HG03280 (cell line): ENCODE data around the gene MEGF11.

Experiments used
- ATAC-seq: cut with Tn5 transposase; IDR thresholded peaks from one replicate; pipeline ENCODE4 v1.9.1; 2021; ENCODE audit warnings: mild to moderate bottlenecking, moderate library complexity; ENCODE audit not compliant: unreplicated experiment

MEGF11 gene

DNA sequence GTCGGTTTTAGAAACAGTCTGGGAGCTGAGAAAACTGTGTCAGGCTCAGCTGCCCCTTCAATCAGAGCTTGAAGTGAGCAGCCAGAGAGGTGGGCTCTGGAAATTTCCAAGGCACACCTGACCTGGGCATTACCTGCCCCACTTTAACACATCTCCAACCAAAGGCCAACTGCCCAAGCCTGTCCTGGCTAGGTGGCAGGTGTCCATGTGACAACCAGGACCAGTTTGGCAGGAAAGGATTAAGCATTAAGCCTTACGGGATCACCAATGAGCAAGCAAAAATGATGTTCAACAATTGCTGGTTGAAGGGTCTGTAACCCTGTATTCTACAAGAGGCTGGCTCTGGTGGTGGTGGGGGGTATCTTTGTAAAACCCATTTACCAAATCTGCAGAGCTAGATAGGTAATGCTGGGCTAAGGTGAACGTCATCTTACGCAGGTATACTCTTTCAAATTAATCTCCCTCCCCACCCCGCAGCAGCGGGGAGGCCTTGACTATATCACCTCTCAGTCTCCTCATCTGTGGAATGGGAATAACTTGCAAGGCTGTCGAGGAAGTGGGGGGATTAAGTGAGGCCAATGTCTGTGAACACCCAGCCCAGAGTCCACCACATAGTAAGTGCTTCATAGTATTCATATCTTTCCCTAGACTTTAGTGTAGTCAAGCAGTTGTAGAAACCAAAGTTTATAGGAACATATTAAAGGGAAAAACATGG is 183.2 kb downstream of the MEGF11 start:
- no peak for ATAC-seq

DNA sequence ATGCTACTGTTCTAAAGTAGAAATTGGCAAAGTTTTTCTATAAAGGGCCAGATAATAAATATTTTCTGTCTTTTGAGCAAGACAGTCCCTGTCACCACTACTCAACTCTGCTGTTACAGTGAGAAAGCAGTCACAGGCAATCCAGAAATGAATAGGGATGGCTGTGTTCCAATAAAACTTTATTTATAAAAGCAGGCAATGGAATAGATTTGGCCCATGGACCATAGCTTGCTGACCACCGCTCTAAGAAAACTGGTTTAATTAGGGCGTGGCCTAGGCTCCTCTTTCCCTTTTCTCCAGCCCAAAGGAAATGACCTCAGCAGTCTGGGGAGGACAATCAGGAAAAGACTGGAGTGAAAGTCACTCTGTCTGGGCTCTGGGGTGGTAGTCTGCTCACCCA is 183.8 kb downstream of the MEGF11 start:
- ATAC-seq, result no peak

DNA sequence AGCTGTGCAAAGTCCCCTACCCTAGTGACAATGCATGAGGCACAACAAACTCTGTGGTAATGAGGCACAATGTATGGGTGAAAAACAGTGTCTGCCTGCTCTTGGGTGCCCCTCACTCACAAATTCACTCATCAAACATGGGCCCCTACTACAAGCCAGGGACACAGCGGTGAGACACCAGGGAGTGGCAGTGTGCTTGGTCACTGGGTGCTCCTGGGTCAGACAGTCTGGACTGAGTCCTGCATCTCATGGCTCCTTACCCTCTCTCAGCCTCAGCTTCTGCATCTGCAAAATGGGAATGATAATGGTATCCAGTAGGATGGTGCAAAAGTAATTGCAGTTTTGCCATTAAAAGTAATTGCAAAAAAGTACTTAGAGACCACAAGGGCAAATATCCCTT is 184.7 kb downstream of the MEGF11 start:
- no peak for ATAC-seq

DNA sequence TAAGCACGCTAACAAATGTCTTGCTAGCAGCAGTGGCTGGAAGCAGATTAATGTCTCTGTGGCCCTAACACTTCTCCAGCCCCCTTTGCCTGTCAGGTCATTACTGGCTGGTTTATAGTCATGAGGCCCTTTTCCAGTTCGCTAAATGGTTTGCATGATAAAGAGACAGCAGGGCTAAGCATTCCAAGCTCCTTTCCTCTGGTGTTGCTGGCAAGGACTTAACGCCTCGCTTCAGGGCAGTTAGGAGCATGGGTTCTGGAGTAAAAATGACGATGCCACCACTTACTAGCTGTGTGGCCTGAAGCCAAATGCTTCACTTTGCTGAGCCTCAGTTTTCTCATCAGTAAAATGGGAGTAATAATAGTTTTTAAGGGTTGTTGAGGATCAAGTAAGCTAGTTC is 185.9 kb downstream of the MEGF11 start:
- ATAC-seq, result no peak

DNA sequence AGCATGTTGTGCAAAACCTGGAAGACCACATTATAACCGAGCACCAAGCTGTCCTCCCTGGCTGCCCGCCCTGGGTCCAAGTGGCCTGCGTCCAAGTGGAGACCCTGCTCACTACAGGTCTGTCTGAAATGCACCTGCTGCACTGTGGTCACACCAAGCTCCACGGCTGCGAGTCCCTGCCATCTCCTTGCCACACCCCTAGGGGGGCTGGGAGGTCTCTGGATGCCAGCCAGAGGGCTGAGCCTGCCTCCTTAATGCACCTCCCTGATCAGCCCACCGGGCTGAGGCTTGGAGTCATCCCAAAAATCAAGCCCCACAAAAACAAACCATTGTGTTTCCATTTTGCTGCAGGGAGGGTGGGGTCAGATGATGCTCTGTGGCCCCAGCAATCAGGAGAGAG is 187.1 kb downstream of the MEGF11 start:
- no peak for ATAC-seq

DNA sequence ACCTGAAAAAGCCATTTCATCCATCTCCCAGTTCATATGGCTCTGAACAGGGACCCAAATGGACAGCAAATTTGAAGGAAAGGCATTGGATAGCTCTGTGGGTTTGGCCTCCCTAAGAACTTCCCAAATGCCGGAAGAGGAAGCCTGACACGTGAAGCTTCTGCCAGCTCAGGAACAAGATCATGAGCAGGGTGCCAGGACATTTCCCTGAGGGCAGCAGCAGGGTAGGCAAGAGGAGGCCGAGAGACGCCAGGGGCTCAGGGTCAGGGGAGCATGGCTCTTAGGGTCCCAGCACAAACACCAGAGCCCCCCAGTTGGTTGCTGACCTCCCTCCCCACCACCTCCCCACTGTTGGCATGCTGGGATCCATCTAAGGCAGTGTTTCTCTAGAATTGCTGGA is 187.5 kb downstream of the MEGF11 start:
- ATAC-seq, result no peak

DNA sequence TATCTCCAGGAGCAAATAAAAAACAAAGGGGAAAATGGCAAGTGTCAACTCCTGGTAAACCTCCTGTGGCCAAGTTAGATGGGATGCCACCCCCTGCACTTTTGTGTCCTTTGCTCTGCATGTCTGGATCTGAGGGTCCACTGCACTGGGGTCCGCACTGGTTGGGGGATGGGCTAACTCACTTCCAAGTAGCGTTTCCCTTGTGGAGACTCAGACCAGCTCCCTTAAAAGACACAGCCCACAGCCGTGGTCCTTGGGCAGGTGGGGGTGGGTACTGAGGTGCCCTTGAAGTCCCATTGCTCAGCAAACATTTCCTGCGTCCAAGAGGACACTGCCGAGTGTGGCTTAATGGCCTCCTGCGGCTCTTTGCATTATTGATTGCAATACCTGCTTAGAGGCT is 188.2 kb downstream of the MEGF11 start:
- no peak for ATAC-seq

DNA sequence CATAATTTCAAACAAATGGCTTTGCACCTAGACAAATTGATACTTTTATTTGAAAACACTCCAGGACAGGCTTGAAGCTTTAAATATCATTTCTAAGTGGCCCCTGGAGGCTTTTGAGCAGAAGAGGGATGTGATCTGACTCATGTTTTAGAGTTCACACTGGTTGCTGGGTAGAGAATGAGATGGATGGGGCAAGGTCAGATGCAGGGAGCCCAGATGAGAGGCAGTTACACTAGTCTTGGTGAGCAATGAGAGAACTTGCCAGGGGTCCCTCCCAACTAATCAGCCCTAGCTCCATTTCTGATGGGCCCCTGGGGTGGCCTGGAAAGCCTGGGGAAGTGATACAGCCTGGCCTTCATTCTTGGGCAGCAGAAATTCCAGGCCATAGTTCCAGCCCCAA is 190.4 kb downstream of the MEGF11 start:
- no peak for ATAC-seq

DNA sequence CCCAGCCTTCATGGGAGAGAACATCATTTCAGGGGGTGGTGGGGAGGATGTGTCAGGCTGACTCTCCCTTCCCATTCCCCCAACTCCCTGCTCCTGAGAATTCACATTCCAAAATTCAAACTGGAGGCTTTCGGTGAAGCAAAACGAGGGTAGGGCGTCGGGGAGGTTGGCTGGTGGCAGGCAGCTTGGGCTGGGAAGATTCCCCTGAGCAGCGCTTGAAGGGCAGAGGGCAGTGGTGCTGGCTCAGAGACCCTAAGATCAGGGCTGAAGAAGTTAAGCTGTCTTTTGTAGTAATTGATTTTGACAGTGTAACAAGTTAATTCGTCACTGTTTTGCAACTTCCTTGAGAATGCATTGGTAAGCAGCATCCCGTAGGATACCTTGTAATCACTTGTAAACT is 196.5 kb downstream of the MEGF11 start:
- ATAC-seq, result no peak

DNA sequence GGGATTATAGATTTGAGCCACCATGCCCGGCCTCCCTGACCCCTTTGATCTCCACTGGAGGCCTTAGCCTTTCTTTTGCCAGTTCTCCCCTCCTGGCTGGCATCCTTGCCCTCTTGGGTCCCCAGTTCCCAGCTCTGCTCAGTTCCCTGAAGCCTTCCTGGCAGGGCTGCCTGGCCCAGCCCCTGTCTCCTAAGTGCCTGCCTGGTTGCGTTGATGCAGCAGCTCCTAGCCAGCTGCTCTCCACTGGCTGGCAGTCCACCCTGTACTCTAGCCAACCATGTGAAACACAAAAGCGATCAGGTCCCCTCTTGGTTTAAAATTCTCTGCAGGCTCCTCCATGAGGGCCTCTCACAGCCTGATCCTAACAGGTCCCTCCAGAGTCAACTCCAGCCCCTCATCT is 199.6 kb downstream of the MEGF11 start:
- no peak for ATAC-seq

DNA sequence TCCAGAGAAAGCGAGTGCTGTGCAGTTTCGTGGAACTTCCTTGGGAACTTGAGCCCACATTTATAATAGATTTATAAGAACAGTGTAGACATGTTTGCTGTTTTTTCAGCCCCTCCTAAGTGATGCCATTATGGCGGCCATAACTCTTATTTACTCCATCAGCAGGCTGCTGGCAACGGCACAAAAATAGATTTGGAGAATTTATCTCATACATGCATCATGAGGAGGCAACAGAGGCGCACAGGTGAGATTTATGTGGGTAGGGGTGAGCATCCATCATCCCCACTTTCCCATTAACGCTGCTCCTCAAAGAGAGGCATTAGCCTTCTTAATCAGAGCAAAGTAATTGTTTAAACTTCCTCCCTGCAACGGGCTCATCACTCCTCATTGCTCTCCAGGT is 201.7 kb downstream of the MEGF11 start:
- no peak for ATAC-seq

DNA sequence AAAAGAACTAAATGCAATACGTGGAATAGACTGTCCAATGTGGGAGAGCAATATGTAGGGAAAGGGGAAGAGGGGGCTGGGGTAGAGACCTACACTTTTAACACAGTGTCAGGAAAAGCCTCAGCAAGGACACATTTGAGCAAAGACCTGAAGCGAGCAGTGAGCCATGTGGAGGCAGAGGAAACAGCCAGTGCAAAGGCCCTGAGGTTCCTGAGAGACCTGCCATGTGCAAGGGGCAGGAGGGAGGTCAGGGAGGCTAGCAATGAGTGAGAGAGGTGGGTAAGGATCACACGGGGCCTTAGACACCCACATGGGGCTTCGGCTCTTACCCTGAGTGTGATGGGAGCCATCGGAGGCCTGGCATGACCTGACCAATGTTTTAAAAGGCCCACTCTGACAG is 203.3 kb downstream of the MEGF11 start:
- no peak for ATAC-seq

DNA sequence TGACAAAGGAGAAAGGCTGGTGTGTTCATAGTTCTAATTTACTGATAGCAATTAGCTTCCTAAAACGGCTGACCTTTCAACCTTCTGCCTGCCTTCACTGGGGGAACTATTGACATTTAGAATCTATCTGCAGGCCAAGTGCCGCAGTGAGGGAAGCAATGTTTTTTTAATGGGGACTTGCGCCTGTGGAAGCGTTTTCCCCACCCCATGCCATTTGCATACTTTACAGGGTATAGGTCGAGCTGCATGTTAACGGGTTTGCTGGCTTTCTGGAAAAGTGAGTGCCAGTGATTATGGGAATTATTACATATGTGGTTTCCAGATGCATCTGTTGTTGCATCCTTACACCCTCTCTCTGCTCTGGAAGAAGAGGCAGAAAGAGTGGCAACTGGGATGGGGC is 204.2 kb downstream of the MEGF11 start:
- ATAC-seq, result no peak

DNA sequence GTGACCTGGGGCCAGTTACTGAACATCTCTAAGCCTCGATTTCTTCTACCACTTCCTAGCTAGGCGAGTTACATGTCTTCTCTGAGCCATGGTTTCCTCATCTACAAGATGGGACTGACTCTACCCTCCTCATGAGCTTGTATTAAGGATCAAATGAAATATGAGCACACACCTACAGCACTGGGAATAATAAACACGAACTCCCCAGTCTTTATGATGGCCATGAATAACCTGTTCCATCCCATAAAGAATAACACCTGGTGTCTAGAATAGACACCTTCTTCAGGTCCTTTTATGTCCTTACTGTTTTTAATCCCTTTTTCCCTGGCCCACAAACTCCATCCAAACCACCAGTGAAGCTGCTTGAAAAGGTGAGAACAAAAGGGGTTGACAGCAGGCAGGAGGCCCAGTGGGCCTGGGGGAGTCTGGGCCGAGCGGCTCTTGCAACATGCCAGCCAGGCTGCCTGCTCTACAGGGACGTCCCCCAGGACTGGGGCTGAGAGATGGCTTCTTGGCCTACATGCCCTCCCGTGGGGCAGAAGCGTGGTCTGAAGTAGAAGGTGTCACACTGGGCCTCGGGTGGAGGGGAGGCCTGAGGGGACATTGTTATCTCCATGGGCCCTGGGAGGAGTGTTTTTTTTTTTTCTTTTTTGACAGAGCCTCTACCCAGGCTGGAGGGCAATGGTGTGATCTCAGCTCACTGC is 206.1 kb downstream of the MEGF11 start:
- ATAC-seq, result no peak

DNA sequence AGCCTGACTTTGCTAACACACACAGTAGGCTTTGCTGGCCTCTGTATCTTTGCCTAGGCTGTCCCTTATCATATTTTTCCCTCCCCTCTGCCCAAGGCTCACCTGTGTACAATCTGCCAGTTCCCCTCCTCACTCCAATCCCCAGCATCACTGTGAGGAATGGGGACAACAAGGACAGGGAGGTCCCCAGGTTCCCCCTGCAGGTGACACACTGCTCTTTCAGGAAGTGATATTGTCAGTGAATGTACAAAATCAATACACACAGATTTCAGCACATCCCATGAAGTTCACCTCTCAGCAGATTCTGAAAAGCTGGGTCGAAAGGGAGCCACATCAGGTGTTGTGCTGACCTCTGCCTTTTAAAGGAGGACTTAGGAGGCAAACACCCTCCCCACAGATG is 206.8 kb downstream of the MEGF11 start:
- ATAC-seq, result no peak

DNA sequence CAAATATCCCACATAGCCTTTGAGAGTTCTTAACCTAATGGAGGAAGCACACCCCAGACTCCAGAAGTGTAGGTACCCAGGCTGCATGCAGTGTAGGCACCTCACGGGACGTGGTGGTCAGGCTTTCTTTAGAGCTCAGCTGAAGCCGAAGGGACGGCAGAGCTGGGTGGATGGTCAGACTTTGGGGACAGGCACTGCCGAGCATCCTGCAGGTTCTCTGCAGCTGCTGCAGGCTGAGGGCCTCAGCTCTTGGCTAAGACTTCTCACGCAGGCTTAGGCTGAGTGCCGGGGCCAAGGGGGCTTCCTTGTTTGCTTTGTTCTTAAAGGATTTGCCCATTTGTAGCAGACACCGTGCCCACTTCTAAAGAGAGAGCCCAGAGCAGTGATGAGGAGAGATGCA is 207.2 kb downstream of the MEGF11 start:
- no peak for ATAC-seq

DNA sequence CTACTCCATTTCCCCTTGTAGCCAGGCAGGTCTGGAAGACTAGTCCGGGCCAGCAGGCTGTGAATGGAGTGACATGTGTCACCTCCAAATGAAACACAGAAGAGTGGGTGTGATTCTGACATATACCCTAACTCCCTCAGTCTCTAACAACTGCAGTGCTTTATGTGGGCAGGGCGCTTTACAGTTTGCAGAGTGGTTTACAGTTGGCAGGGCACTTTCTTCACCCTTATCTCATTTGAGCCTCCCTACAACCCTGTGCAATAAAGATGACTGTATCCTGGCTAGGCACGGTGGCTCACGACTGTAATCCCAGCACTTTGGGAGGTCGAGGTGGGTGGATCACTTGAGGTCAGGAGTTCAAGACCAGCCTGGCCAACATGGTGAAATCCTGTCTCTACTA is 208.0 kb downstream of the MEGF11 start:
- ATAC-seq, result no peak

DNA sequence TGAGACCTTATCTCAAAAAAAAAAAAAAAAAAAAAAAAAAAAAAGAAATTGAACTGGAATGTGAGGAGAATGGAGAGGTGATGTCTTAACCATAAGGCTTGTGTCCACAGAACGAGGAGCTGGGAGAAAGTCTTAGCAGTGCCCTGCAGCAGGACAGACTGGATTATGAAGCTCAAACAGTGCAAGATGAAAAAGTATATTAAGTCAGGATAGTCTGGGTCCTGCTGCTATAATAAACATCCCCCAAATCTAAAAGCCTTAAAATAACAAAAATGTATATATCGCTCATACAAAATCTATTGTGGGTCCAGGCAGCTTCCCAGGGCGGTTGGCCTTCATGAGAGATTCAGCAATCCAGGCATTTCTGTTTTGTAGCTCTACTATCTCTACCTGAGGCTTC is 208.7 kb downstream of the MEGF11 start:
- ATAC-seq, result no peak

DNA sequence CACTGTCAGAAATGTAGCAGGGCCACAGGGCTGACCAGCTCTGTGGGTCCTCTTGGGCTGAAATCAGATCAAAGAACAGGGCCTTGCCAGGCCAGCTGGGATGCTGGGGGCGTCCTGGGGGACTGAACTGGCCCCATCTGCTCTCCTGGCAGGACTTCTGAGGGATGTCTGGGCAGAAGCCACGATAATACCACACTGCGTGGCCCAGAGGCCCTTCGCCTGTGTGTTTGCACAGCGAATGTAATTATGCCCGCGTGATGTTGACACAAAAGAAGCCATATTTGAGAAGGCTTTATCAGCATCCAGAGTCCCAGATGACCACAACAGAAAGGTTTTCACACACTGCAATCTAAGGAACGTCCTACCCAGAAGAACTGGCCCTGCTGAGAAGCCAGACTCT is 210.3 kb downstream of the MEGF11 start:
- no peak for ATAC-seq

DNA sequence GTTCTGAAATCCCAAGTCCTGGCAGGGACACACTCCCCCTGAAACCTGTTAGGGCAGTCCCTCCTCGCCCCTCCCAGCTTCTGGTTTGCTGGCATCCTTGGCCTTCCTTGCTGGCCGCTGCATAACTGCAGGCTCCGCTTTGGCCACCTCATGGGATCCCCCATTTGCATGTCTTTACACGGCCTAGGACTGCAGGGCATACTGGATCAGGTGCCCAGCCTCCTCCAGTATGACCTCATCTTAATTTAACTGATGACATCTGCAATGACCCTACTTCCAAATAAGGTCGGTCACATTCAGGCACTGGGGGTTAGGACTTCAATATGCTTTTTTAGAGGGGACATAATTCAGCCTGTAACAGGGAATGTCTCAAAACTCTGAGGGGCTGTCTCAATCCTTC is 210.9 kb downstream of the MEGF11 start:
- ATAC-seq, result no peak

DNA sequence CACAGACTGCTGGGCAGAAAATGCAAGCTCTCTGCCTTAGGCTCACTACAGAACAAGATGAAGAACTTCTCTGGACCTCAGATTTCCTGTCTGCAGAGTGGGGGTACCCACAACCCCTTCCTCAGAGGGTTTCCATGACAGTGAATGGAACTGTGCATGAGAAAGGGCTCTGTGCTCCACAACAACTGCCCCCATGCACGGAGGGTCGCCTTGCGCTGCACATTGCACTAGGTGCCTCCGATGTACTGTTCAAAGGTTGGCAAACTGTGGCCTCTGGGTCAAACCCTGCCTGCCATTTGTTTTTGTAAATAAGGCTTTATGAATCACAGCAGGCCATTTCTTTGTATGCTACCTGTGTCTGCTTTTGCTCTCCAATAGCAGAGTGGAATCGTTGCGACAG is 212.3 kb downstream of the MEGF11 start:
- no peak for ATAC-seq

DNA sequence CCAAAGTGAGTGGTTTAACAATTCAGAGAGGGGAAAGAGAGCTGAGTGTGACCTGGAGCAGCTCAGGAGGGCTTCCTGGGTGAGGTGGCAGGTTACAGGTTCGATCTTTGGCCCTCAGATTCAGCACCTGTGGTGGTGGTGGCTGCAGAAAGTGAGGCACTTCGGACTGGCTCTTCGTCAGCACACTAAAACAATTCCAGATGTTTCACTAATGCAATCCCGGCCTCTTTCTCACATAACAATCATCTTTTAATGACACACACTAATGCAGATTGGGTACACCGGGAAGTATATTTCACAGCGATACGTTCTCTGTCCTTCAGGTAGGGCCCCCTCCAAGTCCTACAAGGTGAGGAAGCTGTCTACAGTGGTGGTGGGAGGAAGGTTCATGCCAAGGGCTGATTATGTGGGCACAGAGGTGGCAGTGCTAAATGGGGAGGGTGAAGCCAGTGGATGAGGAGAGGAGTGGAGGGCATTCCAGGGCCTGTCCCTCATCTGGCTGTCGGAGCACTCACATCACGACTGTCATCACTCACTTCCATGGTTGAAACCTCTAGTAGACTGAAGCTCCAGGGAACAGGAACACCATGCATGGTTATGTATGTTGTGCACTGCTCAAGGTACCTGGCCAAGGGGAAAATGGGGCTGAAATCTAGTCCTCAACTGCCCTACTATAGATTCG is 213.2 kb downstream of the MEGF11 start:
- no peak for ATAC-seq
